Activated T-helper 1 cell treated with anti-CD3 and anti-CD28 coated beads, Interleukin-2, amount 50 U/mL, for 16 hours (primary cell): ENCODE results near the gene TXNDC15.
"Not testable (repeated sequence)": the region's sequence is repeated elsewhere in the genome, so short reads cannot be mapped to it uniquely, and the experiment has no call there.

Source experiments
- DNase-seq, 2 donors: peaks; one replicate each; pipeline ENCODE4 v3.0.0-alpha.2; 2020; ENCODE audit warnings: low read depth in 1 of 2, low spot score in 1 of 2

Gene TXNDC15

GRCh38 chr5:134873987-134874830, at the start of gene TXNDC15:
Gene TXNDC15, plus strand, starts transcription at chr5:134874371. Its CDS starts 57 bp downstream, at chr5:134874428.
- DNase-seq, result peak; percentile 59 to 72

GRCh38 chr5:134824681-134825080, 49.5 kb upstream of the TXNDC15 start:
- no peak for DNase-seq

- no peak for DNase-seq
Observed at GRCh38 chr5:134825212-134825611, 49.0 kb upstream of the TXNDC15 start.

GRCh38 chr5:134833340-134834032, 40.7 kb upstream of the TXNDC15 start:
- no peak for DNase-seq

- DNase-seq, result no peak
Observed at GRCh38 chr5:134835623-134836022, 38.5 kb upstream of the TXNDC15 start.

GRCh38 chr5:134837530-134838181, 36.5 kb upstream of the TXNDC15 start:
- DNase-seq, result no peak

GRCh38 chr5:134838361-134838760, 35.8 kb upstream of the TXNDC15 start:
- DNase-seq, result not testable (repeated sequence)

- no peak for DNase-seq
Observed at GRCh38 chr5:134840811-134841210, 33.4 kb upstream of the TXNDC15 start.

- no peak for DNase-seq
Observed at GRCh38 chr5:134844252-134844651, 29.9 kb upstream of the TXNDC15 start.

GRCh38 chr5:134845335-134845851, 28.8 kb upstream of the TXNDC15 start:
- DNase-seq, result no peak

- DNase-seq, result peak; percentile 86 to 88
Observed at GRCh38 chr5:134845852-134846640, 28.1 kb upstream of the TXNDC15 start, which contains the start of gene C5orf24. Gene C5orf24, plus strand, starts transcription at chr5:134845968. Its CDS starts 8,933 bp downstream, at chr5:134854901.

GRCh38 chr5:134846641-134846960, 27.6 kb upstream of the TXNDC15 start:
- no peak for DNase-seq

GRCh38 chr5:134849434-134849933, 24.7 kb upstream of the TXNDC15 start:
- DNase-seq, result not testable (repeated sequence)

- DNase-seq, result no peak
Observed at GRCh38 chr5:134851307-134851923, 22.8 kb upstream of the TXNDC15 start.

- not testable (repeated sequence) for DNase-seq
Observed at GRCh38 chr5:134856465-134856864, 17.7 kb upstream of the TXNDC15 start.

- DNase-seq, result no peak
Observed at GRCh38 chr5:134857401-134857800, 16.8 kb upstream of the TXNDC15 start.

- no peak for DNase-seq
Observed at GRCh38 chr5:134864707-134865106, 9.5 kb upstream of the TXNDC15 start.

- DNase-seq, result no peak
Observed at GRCh38 chr5:134873494-134873893, 677 bp upstream of the TXNDC15 start.

GRCh38 chr5:134874831-134875655, 872 bp downstream of the TXNDC15 start:
- peak in 1 of 2 donors; percentile 9 for DNase-seq
